ENCODE measurements around the gene PRKAR1B. TPM values are rescaled to one million over a fixed set of nuclear protein-coding genes. Genes with fewer than 3 reads are reported as not detected.

PRKAR1B gene
- total and polyA plus RNA-seq, 8 donors, result 16.3 to 43.5 (median 37.6) TPM

DNA sequence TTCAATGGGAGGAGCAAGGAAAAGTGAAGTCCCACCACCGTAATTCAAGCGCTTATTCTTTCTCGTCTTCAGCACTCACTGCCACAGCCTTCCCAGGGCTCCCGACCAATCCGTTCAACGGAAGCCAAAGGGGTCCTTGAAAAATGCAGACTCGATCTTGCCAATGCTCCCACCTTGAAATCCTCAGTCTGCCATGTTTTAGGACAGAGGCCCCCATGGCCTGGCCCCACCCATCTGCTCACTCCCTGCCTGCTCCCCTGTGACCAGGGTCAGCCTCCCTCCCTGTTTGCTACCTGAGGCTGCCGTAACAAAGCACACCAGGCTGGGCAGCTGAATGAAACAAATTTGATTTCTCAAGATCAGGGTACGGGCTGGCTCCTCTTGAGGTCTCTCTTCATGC, 3.5 kb downstream of the PRKAR1B start:
- no peak for ATAC-seq
- intact Hi-C loops (cut with DNase I), result no loop called here

DNA sequence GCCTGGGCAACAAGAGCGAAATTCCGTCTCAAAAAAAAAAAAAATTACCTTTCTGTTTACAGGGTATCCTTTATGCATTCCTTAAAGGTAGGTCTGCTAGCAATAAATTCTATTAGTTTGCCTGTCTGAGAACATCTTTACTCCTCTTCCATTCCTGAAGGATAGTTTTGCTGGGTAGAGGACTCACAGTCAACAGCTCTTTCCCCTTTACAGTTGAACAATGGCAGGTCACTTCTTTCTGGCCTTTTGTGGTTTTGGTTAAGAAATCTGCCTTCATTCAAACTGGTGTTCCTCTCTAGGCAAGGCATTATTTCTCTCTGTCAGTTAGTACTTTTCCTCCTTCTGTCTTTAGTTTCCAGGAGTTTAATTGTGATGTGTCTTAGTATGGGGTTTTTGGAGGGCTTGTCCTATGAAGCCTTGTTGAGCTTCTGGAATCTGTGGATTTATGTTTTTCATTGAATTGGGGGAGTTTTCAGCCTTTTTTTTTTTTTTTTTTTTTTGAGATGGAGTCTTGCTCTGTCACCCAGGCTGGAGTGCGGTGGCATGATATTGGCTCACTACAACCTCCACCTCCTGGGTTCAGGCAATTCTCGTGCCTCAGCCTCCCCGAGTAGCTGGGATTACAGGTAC, 5.3 kb downstream of the PRKAR1B start:
- TF ChIP-seq, protein P1, sequence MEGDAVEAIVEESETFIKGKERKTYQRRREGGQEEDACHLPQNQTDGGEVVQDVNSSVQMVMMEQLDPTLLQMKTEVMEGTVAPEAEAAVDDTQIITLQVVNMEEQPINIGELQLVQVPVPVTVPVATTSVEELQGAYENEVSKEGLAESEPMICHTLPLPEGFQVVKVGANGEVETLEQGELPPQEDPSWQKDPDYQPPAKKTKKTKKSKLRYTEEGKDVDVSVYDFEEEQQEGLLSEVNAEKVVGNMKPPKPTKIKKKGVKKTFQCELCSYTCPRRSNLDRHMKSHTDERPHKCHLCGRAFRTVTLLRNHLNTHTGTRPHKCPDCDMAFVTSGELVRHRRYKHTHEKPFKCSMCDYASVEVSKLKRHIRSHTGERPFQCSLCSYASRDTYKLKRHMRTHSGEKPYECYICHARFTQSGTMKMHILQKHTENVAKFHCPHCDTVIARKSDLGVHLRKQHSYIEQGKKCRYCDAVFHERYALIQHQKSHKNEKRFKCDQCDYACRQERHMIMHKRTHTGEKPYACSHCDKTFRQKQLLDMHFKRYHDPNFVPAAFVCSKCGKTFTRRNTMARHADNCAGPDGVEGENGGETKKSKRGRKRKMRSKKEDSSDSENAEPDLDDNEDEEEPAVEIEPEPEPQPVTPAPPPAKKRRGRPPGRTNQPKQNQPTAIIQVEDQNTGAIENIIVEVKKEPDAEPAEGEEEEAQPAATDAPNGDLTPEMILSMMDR (IDR thresholded peaks at IDR 0.05), result no peak
- intact Hi-C loops (cut with DNase I), result no loop called here
- peak in 1 of 4 donors; percentile 14 for DNase-seq
- Histone ChIP-seq H3K9me3 (peaks cover 0 to 4% of the 10 kb centered on the region in 2 donors), H3K27ac (no peak overlapping the region), H3K4me3 (no peak overlapping the region), H3K4me1 (peaks cover 6 to 7% of the 10 kb centered on the region in 2 donors), H3K36me3 (no peaks in the 10 kb centered on the region), H3K27me3 (no peaks in the 10 kb centered on the region)
- ATAC-seq, result no peak

More for the DNA sequence above, 3.5 kb downstream of the PRKAR1B start:
- TF ChIP-seq, protein P1 (IDR thresholded peaks at IDR 0.05), result no peak
- no peak overlapping the region for H3K27ac ChIP-seq
- H3K27me3 ChIP-seq, result no peaks in the 10 kb centered on the region
- no peaks in the 10 kb centered on the region for H3K36me3 ChIP-seq
- no peak overlapping the region for H3K4me3 ChIP-seq
- H3K9me3 ChIP-seq, result peaks cover 0 to 4% of the 10 kb centered on the region in 2 donors
- DNase-seq, result no peak
- H3K4me1 ChIP-seq, result peaks cover 6 to 14% of the 10 kb centered on the region in 2 donors

DNA sequence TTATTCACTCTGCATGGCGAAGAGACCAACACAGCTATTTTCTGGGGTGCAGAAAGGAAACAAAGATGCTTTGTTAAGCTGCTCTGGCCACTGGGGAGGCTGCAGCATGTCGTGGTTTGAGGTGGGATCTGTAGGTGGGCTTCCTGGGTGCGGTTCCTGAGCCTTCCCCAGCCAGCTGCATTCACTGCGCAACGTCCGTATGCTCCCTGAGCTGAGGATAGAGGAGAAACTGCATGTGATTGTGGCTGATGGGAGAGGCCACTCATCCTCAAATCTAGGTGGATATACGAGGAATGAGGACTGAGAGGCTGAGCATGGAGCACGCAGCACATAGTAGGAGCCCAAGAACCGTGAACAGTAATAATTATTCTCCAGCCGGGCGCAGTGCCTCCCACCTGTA, 10.4 kb downstream of the PRKAR1B start:
- ATAC-seq (no peak), DNase-seq (no peak)
- H3K27me3 ChIP-seq, result peaks cover 0 to 20% of the 10 kb centered on the region in 2 donors
- no peaks in the 10 kb centered on the region for H3K4me1 ChIP-seq
- H3K27ac ChIP-seq, result no peak overlapping the region
- no peaks in the 10 kb centered on the region for H3K36me3 ChIP-seq
- H3K9me3 ChIP-seq, result peaks cover 0 to 4% of the 10 kb centered on the region in 2 donors
- TF ChIP-seq, protein P1 (IDR thresholded peaks at IDR 0.05), result no peak
- intact Hi-C loops (cut with DNase I), result no loop called here
- H3K4me3 ChIP-seq, result no peak overlapping the region

DNA sequence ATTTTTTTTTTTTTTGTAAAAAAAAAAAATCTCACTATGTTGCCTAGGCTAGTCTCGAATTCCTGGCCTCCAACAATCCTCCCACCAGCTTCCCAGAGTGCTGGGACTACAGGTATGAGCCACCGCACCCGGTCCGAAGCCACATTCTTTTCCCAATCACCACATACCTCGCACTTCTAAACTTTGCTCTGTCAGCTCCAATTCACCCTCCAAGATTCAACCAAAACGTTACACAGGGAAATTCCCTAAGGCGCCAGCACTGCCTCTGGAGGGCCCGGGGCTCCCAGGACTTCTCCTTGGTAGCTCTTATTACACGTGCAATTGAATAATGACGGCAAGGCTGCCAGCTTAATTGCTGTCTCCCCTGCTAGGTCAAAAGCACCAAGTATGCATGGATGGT, 10.9 kb downstream of the PRKAR1B start:
- ATAC-seq, result peak; percentile 42

DNA sequence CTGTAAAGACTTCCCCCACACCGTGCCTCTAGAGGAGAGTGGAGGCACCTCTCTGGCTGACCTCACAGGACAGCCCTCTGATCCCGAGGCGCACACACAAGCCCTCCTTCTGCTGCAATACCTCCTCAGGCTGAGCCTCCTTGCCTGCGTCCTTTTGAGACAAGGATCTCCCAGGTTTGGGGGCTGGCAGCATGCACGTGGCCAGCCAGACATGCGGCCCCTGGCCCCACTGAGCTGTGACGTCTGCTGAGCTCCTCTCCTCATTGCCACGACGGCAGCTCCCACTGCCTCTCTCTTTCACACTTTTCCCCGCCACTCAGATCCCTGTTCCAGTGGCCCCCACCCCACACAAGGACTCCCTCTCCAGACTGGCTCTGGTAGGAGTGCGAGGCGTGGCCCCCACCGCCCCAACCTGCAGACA, 12.8 kb downstream of the PRKAR1B start:
- Histone ChIP-seq H3K9me3 (no peaks in the 10 kb centered on the region), H3K4me1 (no peaks in the 10 kb centered on the region), H3K36me3 (no peaks in the 10 kb centered on the region), H3K27me3 (peaks cover 0 to 29% of the 10 kb centered on the region in 2 donors), H3K27ac (no peak overlapping the region), H3K4me3 (no peak overlapping the region)
- DNase-seq (peak in 1 of 4 donors; percentile 25), ATAC-seq (no peak)
- intact Hi-C loops (cut with DNase I), result no loop called here
- TF ChIP-seq, protein P1 (IDR thresholded peaks at IDR 0.05), result no peak

More for the DNA sequence above, 10.9 kb downstream of the PRKAR1B start:
- Histone ChIP-seq H3K27me3 (peaks cover 0 to 25% of the 10 kb centered on the region in 2 donors), H3K9me3 (peaks cover 0 to 2% of the 10 kb centered on the region in 2 donors), H3K36me3 (no peaks in the 10 kb centered on the region), H3K4me1 (no peaks in the 10 kb centered on the region), H3K4me3 (no peak overlapping the region), H3K27ac (no peak overlapping the region)
- TF ChIP-seq, protein P1 (IDR thresholded peaks at IDR 0.05), result no peak
- intact Hi-C loops (cut with DNase I), result no loop called here
- peak in 1 of 4 donors; percentile 26 for DNase-seq
